Measurements from ENCODE around the gene ZNF217. TPM values are rescaled to one million over a fixed set of nuclear protein-coding genes. Genes with fewer than 3 reads are reported as not detected.

The ZNF217 gene
- total and polyA plus RNA-seq, 9 of the 15 experiments (the other 6 are each of a cell fraction or from before 2014, with no cell fraction given), result 3.0 to 41.8 (median 16.8) TPM

DNA sequence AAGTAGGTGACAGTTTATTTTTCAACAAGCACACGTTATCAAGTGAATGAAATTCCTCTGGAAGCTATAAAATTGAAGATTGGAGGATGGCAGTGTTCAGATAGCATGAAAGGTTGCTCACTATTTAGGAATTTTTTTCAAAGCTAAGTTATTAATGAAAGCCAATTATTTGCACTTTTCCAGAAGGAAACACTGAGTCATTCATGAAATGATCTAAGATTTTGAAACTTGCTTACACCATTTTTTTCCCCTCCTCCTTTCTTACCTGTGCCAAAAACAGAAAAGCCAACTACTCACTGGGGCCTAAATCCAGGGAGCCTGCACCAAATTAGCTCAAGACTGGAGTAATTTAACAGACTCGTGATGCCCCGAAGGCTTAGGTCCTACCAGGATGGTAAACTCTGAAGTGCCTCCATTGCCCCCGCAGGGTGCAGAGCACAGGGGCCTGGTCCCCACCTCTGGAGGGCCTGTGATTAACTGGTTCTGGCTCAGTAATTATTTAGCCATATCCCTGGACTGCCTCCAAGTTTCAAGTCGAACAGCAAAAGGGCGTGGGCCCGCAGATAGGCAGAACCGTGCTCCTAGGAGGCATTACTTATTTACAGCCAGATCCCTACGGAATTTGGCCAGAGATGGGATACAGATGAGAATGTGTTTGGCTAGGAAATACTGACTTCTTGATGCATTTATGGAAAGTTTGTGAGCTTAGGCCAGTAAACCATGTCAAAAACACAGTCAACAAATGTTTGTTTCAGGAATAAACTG, 28.0 kb upstream of the ZNF217 start (continued):
- TF ChIP-seq EP400 (IDR thresholded peaks at IDR 0.05) (peak; percentile 52), CBFA2T3 (IDR thresholded peaks at IDR 0.05) (no peak; the same call in none of the 2 replicates), NFIC (IDR thresholded peaks at IDR 0.05) (peak; percentile 89), HDAC6 (IDR thresholded peaks at IDR 0.05; ENCODE audit: low read depth, low read length) (no peak), PHB2 (IDR thresholded peaks at IDR 0.05; ENCODE audit: low read depth) (no peak), TBP (optimal IDR thresholded peaks at IDR 0.05; ENCODE audit: low read depth, low read length) (no peak), IRF2 (CRISPR knock-in tag; IDR thresholded peaks at IDR 0.05) (no peak), HDAC1 (IDR thresholded peaks at IDR 0.05) (0 out of 4 replicates have a peak, but pooled peaks of 1 of the 2 experiments have one; percentile 14), TAF7 (tag; IDR thresholded peaks at IDR 0.05) (peak; percentile 12; the same call in 1 of the 2 replicates), ZC3H8 (IDR thresholded peaks at IDR 0.05) (no peak), PTRF (tag; IDR thresholded peaks at IDR 0.05) (no peak), MECOM (CRISPR knock-in tag; IDR thresholded peaks at IDR 0.05) (peak; percentile 47; the same call in 1 of the 2 replicates), NCOA1 (IDR thresholded peaks at IDR 0.05; ENCODE audit: low read depth) (0 out of 2 replicates have a peak, but pooled peaks have one; percentile 8), ZNF785 (CRISPR knock-in tag; IDR thresholded peaks at IDR 0.05) (no peak), TAF15 (IDR thresholded peaks at IDR 0.05; ENCODE audit: low read depth, low read length) (no peak), RBFOX2 (IDR thresholded peaks at IDR 0.05; ENCODE audit: low read depth, low read length) (0 out of 2 replicates have a peak, but pooled peaks have one; percentile 13), POLR2A (conservative IDR thresholded peaks at IDR 0.05) (0 out of 2 replicates have a peak, but pooled peaks have one; percentile 10), NCOA6 (IDR thresholded peaks at IDR 0.05) (no peak)
- TF ChIP-seq, protein P1, sequence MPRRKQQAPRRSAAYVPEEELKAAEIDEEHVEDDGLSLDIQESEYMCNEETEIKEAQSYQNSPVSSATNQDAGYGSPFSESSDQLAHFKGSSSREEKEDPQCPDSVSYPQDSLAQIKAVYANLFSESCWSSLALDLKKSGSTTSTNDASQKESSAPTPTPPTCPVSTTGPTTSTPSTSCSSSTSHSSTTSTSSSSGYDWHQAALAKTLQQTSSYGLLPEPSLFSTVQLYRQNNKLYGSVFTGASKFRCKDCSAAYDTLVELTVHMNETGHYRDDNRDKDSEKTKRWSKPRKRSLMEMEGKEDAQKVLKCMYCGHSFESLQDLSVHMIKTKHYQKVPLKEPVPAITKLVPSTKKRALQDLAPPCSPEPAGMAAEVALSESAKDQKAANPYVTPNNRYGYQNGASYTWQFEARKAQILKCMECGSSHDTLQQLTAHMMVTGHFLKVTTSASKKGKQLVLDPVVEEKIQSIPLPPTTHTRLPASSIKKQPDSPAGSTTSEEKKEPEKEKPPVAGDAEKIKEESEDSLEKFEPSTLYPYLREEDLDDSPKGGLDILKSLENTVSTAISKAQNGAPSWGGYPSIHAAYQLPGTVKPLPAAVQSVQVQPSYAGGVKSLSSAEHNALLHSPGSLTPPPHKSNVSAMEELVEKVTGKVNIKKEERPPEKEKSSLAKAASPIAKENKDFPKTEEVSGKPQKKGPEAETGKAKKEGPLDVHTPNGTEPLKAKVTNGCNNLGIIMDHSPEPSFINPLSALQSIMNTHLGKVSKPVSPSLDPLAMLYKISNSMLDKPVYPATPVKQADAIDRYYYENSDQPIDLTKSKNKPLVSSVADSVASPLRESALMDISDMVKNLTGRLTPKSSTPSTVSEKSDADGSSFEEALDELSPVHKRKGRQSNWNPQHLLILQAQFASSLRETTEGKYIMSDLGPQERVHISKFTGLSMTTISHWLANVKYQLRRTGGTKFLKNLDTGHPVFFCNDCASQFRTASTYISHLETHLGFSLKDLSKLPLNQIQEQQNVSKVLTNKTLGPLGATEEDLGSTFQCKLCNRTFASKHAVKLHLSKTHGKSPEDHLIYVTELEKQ (CRISPR knock-in tag; IDR thresholded peaks at IDR 0.05), result 0 out of 2 replicates have a peak, but pooled peaks have one; percentile 42
- TF ChIP-seq, protein P2, sequence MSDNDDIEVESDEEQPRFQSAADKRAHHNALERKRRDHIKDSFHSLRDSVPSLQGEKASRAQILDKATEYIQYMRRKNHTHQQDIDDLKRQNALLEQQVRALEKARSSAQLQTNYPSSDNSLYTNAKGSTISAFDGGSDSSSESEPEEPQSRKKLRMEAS (CRISPR knock-in tag; IDR thresholded peaks at IDR 0.05), result no peak
